GM20000 (cell line): ENCODE measurements around the gene SLC28A3.
"Not testable (repeated sequence)": the region's sequence is repeated elsewhere in the genome, so short reads cannot be mapped to it uniquely, and the experiment has no call there.

ENCODE experiments used
- DNase-seq: peaks from one replicate; pipeline ENCODE4 v3.0.0; 2012; ENCODE audit warnings: low spot score
- CTCF ChIP-seq: IDR thresholded peaks from 2 replicates; pipeline ENCODE4 v1.5.1; 2012; ENCODE audit warnings: mild to moderate bottlenecking, control low read depth; ENCODE audit errors: extremely low read depth, missing control alignments

SLC28A3 gene

GRCh38 chr9:84382720-84383119 is 42.2 kb upstream of the SLC28A3 start:
- no peak for TF ChIP-seq CTCF
- no peak for DNase-seq

- no peak for DNase-seq
- no peak for TF ChIP-seq CTCF
These were observed 41.0 kb upstream of the SLC28A3 start for GRCh38 chr9:84381508-84381907.

DNA sequence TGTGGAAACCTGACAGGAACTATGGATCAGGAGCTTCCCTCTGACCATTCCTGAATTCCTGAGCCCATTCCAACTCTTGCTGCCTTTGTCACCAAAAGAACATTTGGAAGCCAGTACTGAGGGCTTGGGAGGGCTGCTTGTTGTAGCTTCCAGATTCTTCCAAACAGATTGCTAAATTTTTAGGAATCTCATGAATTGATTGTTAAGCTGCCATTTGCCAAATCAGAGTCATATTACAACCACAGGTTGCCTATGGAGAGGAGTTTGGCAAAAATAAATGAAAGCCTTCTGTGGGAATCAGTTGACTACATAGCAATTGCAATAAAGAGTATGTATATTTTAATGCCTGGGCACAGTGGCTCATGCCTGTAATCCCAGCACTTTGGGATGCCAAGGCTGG is 39.2 kb upstream of the SLC28A3 start:
- TF ChIP-seq CTCF, result no peak
- no peak for DNase-seq

DNA sequence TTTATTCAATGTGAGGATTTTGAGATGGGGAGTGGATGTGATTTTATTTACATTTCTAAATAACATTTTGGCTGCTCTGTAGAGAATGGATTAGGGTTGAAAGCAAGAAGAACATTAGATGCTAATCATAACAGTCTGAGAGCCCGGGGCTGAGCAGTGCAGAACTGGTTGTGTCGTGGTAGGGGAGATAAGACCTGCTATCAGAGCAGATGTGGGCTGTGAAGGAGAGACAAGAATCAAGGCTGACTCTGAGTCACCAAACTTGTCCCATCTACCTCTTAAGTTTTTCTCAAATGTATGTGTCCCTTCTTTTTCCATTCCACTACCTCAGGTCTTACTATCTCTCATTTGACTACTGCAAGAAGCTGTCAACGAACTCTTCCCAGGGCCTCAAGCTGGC is 35.4 kb upstream of the SLC28A3 start:
- TF ChIP-seq CTCF, result no peak
- no peak for DNase-seq

- no peak for TF ChIP-seq CTCF
- no peak for DNase-seq
These were observed 34.0 kb upstream of the SLC28A3 start for GRCh38 chr9:84374516-84374915.

DNA sequence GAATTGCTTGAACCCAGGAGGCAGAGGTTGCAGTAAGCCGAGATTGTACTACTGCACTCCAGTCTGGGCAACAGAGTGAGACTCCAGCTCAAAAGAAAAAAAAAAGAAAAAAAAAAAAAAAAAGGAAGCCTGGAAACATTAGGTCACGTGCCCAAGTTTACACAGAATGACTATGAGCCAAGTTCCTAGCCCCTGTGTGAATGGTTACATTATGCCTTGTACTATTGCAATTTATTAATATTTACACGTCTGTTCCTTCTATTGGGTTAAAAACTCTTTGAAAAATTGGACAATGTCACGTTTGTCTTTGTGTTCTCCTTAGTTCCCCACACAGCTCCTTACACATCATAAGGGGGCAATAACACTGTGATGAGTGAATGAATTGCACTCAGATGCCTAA is 33.5 kb upstream of the SLC28A3 start:
- no peak for DNase-seq

DNA sequence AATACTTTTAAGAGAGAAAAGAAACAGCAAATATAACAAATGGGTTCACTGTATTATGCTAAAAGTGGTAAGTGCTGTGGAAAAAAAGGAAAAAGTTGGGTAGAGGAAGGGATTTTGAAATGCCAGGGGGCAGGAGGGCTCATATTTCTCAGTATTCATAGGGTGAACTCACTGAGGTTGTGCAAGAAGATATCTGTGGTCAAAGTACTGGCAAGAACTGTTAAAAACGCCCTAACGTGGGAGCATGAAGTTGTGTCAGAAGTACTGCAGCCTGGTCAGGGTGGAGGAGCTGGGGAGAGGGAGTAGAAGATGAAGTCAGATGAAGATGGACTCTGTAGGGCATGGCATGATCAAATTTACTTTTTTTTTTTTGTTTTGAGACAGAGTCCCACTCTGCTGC is 31.2 kb upstream of the SLC28A3 start:
- no peak for DNase-seq
- TF ChIP-seq CTCF, result no peak

More for the DNA sequence above, 33.5 kb upstream of the SLC28A3 start:
- no peak for TF ChIP-seq CTCF

GRCh38 chr9:84368601-84369000 is 28.0 kb upstream of the SLC28A3 start:
- DNase-seq, result no peak
- TF ChIP-seq CTCF, result no peak

GRCh38 chr9:84367726-84368125 is 27.2 kb upstream of the SLC28A3 start:
- not testable (repeated sequence) for DNase-seq
